NCI-H526 (cell line): ENCODE measurements around the gene GRIK4.
"Not testable (repeated sequence)": the region's sequence is repeated elsewhere in the genome, so short reads cannot be mapped to it uniquely, and the experiment has no call there.

Experiments used
- DNase-seq, 2 experiments: peaks; one replicate each; lab custom pipeline; 2025; lab: John Stamatoyannopoulos, UW

Gene GRIK4

GRCh38 chr11:120577041-120577440 lies 65.5 kb downstream of the GRIK4 start:
- no peak for DNase-seq

GRCh38 chr11:120577624-120578363 lies 66.2 kb downstream of the GRIK4 start:
- DNase-seq: no peak

- no peak for DNase-seq
Observed at GRCh38 chr11:120578596-120579154, 67.1 kb downstream of the GRIK4 start.

- no peak for DNase-seq
Observed at GRCh38 chr11:120579611-120580031, 68.1 kb downstream of the GRIK4 start.

GRCh38 chr11:120581313-120581712 lies 69.8 kb downstream of the GRIK4 start:
- DNase-seq: no peak

GRCh38 chr11:120582535-120582934 lies 71.0 kb downstream of the GRIK4 start:
- not testable (repeated sequence) for DNase-seq

- DNase-seq: no peak
Observed at GRCh38 chr11:120586072-120586471, 74.5 kb downstream of the GRIK4 start.

GRCh38 chr11:120586728-120587127 lies 75.2 kb downstream of the GRIK4 start:
- no peak for DNase-seq

GRCh38 chr11:120587299-120587698 lies 75.8 kb downstream of the GRIK4 start:
- no peak for DNase-seq

GRCh38 chr11:120589376-120589775 lies 77.8 kb downstream of the GRIK4 start:
- no peak for DNase-seq

GRCh38 chr11:120590472-120590871 lies 78.9 kb downstream of the GRIK4 start:
- no peak for DNase-seq

GRCh38 chr11:120594746-120595145 lies 83.2 kb downstream of the GRIK4 start:
- DNase-seq: no peak

GRCh38 chr11:120595557-120595956 lies 84.0 kb downstream of the GRIK4 start:
- DNase-seq: no peak

GRCh38 chr11:120597250-120598215 lies 86.0 kb downstream of the GRIK4 start:
- peak in 1 of 2 experiments; percentile 70 for DNase-seq

- DNase-seq: no peak
Observed at GRCh38 chr11:120598517-120599257, 87.1 kb downstream of the GRIK4 start.

GRCh38 chr11:120599816-120600420 lies 88.4 kb downstream of the GRIK4 start:
- DNase-seq: no peak

- DNase-seq: no peak
Observed at GRCh38 chr11:120601536-120601935, 90.0 kb downstream of the GRIK4 start.

- no peak for DNase-seq
Observed at GRCh38 chr11:120603071-120603470, 91.5 kb downstream of the GRIK4 start.

- DNase-seq: no peak
Observed at GRCh38 chr11:120605469-120605868, 93.9 kb downstream of the GRIK4 start.

- DNase-seq: peak in 1 of 2 experiments; percentile 68
Observed at GRCh38 chr11:120606211-120607010, 94.9 kb downstream of the GRIK4 start.

- no peak for DNase-seq
Observed at GRCh38 chr11:120608061-120608460, 96.5 kb downstream of the GRIK4 start.
